Measurements from ENCODE around the gene TMEM207.

Gene TMEM207

DNA sequence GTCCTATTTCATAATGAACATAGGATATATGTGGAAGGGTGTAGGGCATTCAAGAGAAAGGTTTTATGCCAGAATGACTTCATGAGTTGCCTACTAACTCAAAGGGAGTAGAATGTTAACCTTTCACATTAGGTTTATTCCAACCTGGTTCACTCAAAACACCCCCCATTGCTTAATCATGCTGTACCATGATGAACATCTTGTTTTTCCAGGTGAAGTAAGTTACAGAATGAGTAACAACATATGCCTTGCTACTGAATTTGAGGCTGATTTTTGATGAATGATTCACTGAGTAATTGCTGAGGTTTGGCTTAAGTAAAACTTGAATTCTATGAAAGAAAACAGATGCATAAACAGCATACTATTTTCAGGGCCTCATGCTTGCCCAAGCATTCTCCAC lies 67.6 kb downstream of the TMEM207 start:
- no peak overlapping the region for H3K27ac ChIP-seq (ENCODE audit: low read length)
- no peaks in the 10 kb centered on the region for H3K9me3 ChIP-seq (ENCODE audit: control insufficient read depth, low read depth, low read length)
- H3K27me3 ChIP-seq (ENCODE audit: control insufficient read depth, insufficient read depth, low read length) = no peaks in the 10 kb centered on the region
- H3K4me3 ChIP-seq (ENCODE audit: low read length) = no peak overlapping the region
- no peaks in the 10 kb centered on the region for H3K36me3 ChIP-seq (ENCODE audit: control insufficient read depth, low read depth, low read length)
- no peak overlapping the region for H3K9ac ChIP-seq (ENCODE audit: low read length)
- no peaks in the 10 kb centered on the region for H3K4me1 ChIP-seq (ENCODE audit: control insufficient read depth, low read depth, low read length)

DNA sequence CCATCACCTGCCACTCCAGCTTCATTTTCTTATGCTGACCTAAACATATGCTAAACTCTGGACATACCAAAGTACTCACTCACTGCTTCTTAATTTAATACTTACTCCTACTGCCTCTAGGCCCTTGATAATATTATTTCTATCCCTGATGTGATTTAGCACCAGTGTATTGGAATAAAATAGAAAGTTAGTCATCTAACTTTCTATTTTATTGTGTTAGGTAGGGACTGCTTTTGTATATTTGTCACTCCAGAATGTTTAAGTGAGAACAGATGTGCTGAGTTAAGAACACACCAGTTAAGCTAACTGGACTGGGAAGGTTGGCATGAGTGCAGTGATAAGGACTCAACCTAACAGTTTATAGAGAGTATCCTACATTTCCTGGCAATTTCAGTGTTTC lies 68.3 kb downstream of the TMEM207 start:
- Histone ChIP-seq H3K27ac (ENCODE audit: low read length) (no peak overlapping the region), H3K36me3 (ENCODE audit: control insufficient read depth, low read depth, low read length) (no peaks in the 10 kb centered on the region), H3K9me3 (ENCODE audit: control insufficient read depth, low read depth, low read length) (no peaks in the 10 kb centered on the region), H3K4me3 (ENCODE audit: low read length) (no peak overlapping the region), H3K27me3 (ENCODE audit: control insufficient read depth, insufficient read depth, low read length) (no peaks in the 10 kb centered on the region), H3K9ac (ENCODE audit: low read length) (no peak overlapping the region), H3K4me1 (ENCODE audit: control insufficient read depth, low read depth, low read length) (no peaks in the 10 kb centered on the region)

DNA sequence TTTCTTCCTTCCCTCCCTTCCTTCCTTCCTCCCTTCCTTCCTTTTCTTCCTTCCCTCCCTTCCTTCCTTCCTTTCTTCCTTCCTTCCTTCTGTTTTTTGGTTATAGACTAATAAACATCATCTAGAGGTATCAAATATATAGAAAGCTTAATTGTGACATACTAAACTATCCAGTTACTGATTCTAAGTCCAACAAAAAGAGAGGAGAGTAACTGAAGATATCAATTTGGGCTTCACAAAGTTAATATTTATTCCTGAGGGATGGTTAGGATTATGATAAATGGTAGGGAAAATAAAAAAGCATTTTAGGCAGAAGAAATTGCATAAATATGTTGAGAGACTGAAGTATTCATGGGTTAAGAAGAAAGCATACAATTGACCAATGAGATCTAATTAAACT lies 69.5 kb downstream of the TMEM207 start:
- Histone ChIP-seq H3K27ac (ENCODE audit: low read length) (no peak overlapping the region), H3K9me3 (ENCODE audit: control insufficient read depth, low read depth, low read length) (no peaks in the 10 kb centered on the region), H3K9ac (ENCODE audit: low read length) (no peak overlapping the region), H3K36me3 (ENCODE audit: control insufficient read depth, low read depth, low read length) (no peaks in the 10 kb centered on the region), H3K27me3 (ENCODE audit: control insufficient read depth, insufficient read depth, low read length) (no peaks in the 10 kb centered on the region), H3K4me3 (ENCODE audit: low read length) (no peak overlapping the region), H3K4me1 (ENCODE audit: control insufficient read depth, low read depth, low read length) (peaks cover 7% of the 10 kb centered on the region)

Measured in iPS-18a (cell line).